ENCODE results near the gene PRG3. TPM values are rescaled to one million over a fixed set of nuclear protein-coding genes. Genes with fewer than 3 reads are reported as not detected.

PRG3 gene
- total and polyA plus RNA-seq, 9 of the 15 experiments (the other 6 are each of a cell fraction or from before 2014, with no cell fraction given): 0.18 to 0.55 (median 0.38) TPM; not detected in 6

- TF ChIP-seq ERF (CRISPR knock-in tag; IDR thresholded peaks at IDR 0.05): no peak
- no peak for TF ChIP-seq NR4A1 (CRISPR knock-in tag; IDR thresholded peaks at IDR 0.05)
- TF ChIP-seq NR4A1 (tag; IDR thresholded peaks at IDR 0.05): 0 out of 2 replicates have a peak, but pooled peaks have one; percentile 49
- TF ChIP-seq ELF4 (CRISPR knock-in tag; IDR thresholded peaks at IDR 0.05): peak; percentile 62; the same call in 1 of the 2 replicates
- TF ChIP-seq ZNF134 (CRISPR knock-in tag; conservative IDR thresholded peaks at IDR 0.05): no peak
- TF ChIP-seq CBFA2T2 (conservative IDR thresholded peaks at IDR 0.05): peak; percentile 84
- no peak for TF ChIP-seq TAF7 (tag; IDR thresholded peaks at IDR 0.05)
- no peak for TF ChIP-seq YBX1 (IDR thresholded peaks at IDR 0.05)
- TF ChIP-seq, protein P1, sequence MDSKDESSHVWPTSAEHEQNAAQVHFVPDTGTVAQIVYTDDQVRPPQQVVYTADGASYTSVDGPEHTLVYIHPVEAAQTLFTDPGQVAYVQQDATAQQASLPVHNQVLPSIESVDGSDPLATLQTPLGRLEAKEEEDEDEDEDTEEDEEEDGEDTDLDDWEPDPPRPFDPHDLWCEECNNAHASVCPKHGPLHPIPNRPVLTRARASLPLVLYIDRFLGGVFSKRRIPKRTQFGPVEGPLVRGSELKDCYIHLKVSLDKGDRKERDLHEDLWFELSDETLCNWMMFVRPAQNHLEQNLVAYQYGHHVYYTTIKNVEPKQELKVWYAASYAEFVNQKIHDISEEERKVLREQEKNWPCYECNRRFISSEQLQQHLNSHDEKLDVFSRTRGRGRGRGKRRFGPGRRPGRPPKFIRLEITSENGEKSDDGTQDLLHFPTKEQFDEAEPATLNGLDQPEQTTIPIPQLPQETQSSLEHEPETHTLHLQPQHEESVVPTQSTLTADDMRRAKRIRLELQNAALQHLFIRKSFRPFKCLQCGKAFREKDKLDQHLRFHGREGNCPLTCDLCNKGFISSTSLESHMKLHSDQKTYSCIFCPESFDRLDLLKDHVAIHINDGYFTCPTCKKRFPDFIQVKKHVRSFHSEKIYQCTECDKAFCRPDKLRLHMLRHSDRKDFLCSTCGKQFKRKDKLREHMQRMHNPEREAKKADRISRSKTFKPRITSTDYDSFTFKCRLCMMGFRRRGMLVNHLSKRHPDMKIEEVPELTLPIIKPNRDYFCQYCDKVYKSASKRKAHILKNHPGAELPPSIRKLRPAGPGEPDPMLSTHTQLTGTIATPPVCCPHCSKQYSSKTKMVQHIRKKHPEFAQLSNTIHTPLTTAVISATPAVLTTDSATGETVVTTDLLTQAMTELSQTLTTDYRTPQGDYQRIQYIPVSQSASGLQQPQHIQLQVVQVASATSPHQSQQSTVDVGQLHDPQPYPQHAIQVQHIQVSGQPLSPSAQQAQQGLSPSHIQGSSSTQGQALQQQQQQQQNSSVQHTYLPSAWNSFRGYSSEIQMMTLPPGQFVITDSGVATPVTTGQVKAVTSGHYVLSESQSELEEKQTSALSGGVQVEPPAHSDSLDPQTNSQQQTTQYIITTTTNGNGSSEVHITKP (IDR thresholded peaks at IDR 0.05; ENCODE audit: partially characterized antibody): peak; percentile 91
- peak; percentile 82; the same call in 1 of the 2 replicates for TF ChIP-seq ZNF197 (CRISPR knock-in tag; IDR thresholded peaks at IDR 0.05; ENCODE audit: low read depth)
- peak; percentile 81 for TF ChIP-seq TAL1 (IDR thresholded peaks at IDR 0.05)
- peak; percentile 80 for TF ChIP-seq NCOR1 (IDR thresholded peaks at IDR 0.05)
- TF ChIP-seq LARP7 (IDR thresholded peaks at IDR 0.05): 0 out of 2 replicates have a peak, but pooled peaks have one; percentile 80
- peak; percentile 73; the same call in 1 of the 2 replicates for TF ChIP-seq DMBX1 (CRISPR knock-in tag; IDR thresholded peaks at IDR 0.05; ENCODE audit: borderline replicate concordance)
- no peak for TF ChIP-seq MYBL2 (IDR thresholded peaks at IDR 0.05; ENCODE audit: low read depth)
- TF ChIP-seq MYBL2 (CRISPR knock-in tag; IDR thresholded peaks at IDR 0.05; ENCODE audit: borderline replicate concordance): no peak
- TF ChIP-seq MYC (IDR thresholded peaks at IDR 0.05; ENCODE audit: low read depth, low read length): peak; percentile 30; the same call in 1 of the 2 replicates
- TF ChIP-seq MYC (CRISPR knock-in tag; IDR thresholded peaks at IDR 0.05; ENCODE audit: borderline replicate concordance, low read depth): no peak
- no peak for TF ChIP-seq SP1 (CRISPR knock-in tag; IDR thresholded peaks at IDR 0.05)
- TF ChIP-seq HMBOX1 (IDR thresholded peaks at IDR 0.05): peak; percentile 88
- TF ChIP-seq SPI1 (IDR thresholded peaks at IDR 0.05; ENCODE audit: borderline replicate concordance, low read depth, low read length): peak; percentile 73
- peak; percentile 56; the same call in 1 of the 2 replicates for TF ChIP-seq NCOA1 (IDR thresholded peaks at IDR 0.05; ENCODE audit: low read depth)
- TF ChIP-seq NR2C2 (CRISPR knock-in tag; IDR thresholded peaks at IDR 0.05): no peak
- peak; percentile 19; the same call in 1 of the 2 replicates for TF ChIP-seq NR2C2 (tag; IDR thresholded peaks at IDR 0.05)
- TF ChIP-seq HMGN3 (IDR thresholded peaks at IDR 0.05; ENCODE audit: borderline replicate concordance, extremely low read depth, insufficient read length, low read depth, low read length): peak; percentile 59
Observed at GRCh38 chr11:57395905-57396623, 15.1 kb upstream of the PRG3 start (continued).

Data from K562 (cell line).